ENCODE results near the gene INPP5J.
"Not testable (repeated sequence)": the region's sequence is repeated elsewhere in the genome, so short reads cannot be mapped to it uniquely, and the experiment has no call there.

The INPP5J gene

DNA sequence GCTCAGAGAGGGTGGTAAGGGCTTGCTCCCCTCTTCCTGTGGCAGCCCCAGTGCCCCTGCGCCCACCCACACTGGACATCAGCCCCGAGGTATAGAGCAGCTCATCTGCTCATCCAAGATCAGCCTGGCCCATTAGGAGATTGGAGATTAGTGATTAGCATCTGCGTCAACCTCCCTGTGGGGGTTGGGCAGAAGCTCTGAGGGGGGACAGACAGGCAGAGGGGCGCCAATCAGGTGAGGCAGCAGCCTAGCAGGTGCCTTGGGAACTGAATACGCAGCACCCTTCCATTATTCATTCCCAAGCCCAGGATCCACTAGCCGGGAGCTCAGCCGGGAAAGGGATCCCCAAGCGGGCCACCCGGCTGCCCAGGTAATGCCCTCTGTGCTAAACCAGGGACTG lies 30.6 kb upstream of the INPP5J start:
- no peak overlapping the region for H3K4me3 Mint-ChIP-seq
- no peaks in the 10 kb centered on the region for H3K4me1 Mint-ChIP-seq (ENCODE audit: low read depth)
- no peak for DNase-seq (ENCODE audit: low spot score)
- H3K36me3 Mint-ChIP-seq (ENCODE audit: low read depth): peaks cover 11% of the 10 kb centered on the region
- no peaks in the 10 kb centered on the region for H3K9me3 Mint-ChIP-seq
- H3K27ac Mint-ChIP-seq: no peak overlapping the region
- no peaks in the 10 kb centered on the region for H3K27me3 Mint-ChIP-seq (ENCODE audit: low read depth)

DNA sequence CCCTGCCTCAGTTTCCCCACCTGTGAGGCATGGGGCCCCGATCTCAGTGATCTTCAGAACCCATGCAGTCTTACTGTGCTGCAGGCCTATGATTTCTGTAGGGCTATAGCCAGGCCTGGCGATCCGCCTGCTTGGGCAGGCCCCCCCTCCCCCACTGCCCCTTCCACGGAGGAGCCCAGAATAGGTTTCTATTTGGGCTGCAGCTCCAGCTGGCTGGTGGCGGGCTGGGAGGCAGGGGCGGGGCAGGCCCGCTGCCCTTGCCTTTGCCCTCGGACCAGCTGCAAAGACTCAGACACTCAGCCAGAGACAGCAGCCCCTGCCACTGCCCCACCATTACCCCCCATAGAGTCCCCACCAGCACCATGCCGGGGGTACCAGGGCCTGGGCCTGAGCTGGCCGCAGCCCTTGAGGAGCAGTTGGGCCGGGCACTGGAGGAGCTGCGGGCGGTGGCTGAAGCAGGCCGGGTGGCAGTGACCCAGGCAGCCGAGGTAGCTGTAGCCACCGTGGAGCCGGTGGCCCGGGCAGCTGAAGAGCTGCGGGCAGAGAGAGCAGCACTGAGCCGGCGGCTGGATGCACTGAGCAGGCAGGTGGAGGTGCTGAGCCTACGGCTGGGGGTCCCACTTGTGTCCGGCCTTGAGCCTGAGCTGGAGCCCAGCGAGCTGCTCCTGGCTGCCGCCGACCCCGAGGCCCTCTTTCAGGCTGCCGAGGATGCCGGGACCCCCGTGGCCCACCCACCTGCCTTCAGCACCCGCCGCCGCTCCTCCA lies 29.5 kb upstream of the INPP5J start:
- Mint-ChIP-seq H3K4me1 (ENCODE audit: low read depth) (no peaks in the 10 kb centered on the region), H3K9me3 (no peaks in the 10 kb centered on the region), H3K27ac (no peak overlapping the region), H3K36me3 (ENCODE audit: low read depth) (peaks cover 12% of the 10 kb centered on the region), H3K4me3 (no peak overlapping the region), H3K27me3 (ENCODE audit: low read depth) (no peaks in the 10 kb centered on the region)
- no peak for DNase-seq (ENCODE audit: low spot score)

DNA sequence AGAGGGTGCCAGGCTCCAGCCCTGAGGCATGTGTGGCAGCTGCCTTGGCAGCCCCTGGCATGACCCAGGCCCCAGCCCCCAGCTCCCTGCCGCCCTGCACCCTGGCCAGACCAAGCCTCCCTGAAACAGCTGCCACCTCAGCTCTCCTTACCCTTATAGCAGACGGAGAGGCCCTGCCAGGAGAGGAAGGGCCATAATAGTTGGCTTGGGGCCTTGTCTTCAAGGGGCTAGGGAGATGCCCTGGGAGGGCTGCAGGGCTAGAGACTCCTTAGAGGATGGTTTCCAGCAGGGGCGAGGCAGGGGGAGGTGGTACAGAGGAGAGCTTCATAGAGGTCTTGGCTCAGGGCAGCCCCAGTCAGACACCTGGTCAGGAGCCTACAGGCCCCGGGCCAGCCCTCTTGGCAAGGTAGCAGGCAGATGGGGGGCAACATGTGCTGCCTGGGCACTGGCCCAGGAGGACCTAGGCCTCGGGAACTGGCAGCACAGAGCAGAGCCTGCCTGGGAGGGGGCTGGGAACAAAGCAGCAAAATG lies 28.7 kb upstream of the INPP5J start:
- no peaks in the 10 kb centered on the region for H3K4me1 Mint-ChIP-seq (ENCODE audit: low read depth)
- H3K27ac Mint-ChIP-seq: no peak overlapping the region
- H3K27me3 Mint-ChIP-seq (ENCODE audit: low read depth): no peaks in the 10 kb centered on the region
- no peaks in the 10 kb centered on the region for H3K9me3 Mint-ChIP-seq
- H3K36me3 Mint-ChIP-seq (ENCODE audit: low read depth): peaks cover 15% of the 10 kb centered on the region
- no peak for DNase-seq (ENCODE audit: low spot score)
- H3K4me3 Mint-ChIP-seq: no peak overlapping the region

DNA sequence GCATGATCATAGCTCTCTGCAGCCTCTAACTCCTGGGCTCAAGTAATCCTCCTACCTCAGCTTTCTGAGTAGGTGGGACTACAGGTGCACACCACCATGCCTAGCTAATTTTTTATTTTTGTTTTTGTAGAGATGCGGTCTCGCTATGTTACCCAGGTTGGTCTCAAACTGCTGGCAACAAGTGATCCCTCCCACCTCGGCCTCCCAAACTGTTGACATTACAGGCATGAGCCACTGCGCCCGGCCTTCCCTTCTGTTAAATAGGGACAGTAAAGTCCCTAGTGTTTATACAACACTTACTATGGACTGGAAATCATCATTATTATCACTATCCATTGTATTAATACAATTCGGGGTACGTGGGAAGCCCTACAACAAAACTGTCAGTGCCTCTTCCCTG lies 28.0 kb upstream of the INPP5J start:
- Mint-ChIP-seq H3K27ac (no peak overlapping the region), H3K4me1 (ENCODE audit: low read depth) (no peaks in the 10 kb centered on the region), H3K4me3 (no peak overlapping the region), H3K36me3 (ENCODE audit: low read depth) (peaks cover 15% of the 10 kb centered on the region), H3K9me3 (no peaks in the 10 kb centered on the region), H3K27me3 (ENCODE audit: low read depth) (no peaks in the 10 kb centered on the region)
- DNase-seq (ENCODE audit: low spot score): no peak

DNA sequence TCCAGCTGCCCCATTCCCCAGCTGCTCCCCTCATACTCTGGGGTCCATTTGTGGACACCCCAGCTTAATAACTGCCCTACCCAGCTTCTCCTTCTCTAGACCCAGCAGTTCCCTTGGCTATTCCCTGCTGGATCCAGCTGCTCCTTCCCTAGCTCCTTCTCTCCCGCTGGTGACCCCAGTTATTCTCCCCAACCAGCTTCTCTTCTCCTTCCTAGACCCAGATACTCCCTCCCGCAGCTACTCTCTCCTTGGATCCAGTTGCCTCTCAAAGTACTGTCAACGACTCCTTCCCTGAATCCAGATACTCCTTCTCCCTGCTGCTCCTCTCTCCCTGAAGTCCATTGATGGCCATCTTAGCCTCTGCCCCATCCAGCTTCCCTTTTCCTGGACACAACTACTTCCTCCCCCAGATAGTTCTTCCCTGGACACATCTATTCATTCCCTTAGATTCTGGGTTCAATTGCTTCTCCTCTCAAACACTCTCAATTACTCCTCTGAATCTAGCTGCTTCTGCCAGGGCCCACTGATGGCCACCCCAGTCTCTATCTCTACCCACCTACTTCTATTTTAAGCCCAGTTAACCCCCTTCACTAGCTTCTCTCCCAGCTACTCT lies 27.0 kb upstream of the INPP5J start:
- Mint-ChIP-seq H3K4me1 (ENCODE audit: low read depth) (no peaks in the 10 kb centered on the region), H3K36me3 (ENCODE audit: low read depth) (peaks cover 15% of the 10 kb centered on the region), H3K4me3 (no peak overlapping the region), H3K27me3 (ENCODE audit: low read depth) (no peaks in the 10 kb centered on the region), H3K27ac (no peak overlapping the region), H3K9me3 (no peaks in the 10 kb centered on the region)
- DNase-seq (ENCODE audit: low spot score): no peak

DNA sequence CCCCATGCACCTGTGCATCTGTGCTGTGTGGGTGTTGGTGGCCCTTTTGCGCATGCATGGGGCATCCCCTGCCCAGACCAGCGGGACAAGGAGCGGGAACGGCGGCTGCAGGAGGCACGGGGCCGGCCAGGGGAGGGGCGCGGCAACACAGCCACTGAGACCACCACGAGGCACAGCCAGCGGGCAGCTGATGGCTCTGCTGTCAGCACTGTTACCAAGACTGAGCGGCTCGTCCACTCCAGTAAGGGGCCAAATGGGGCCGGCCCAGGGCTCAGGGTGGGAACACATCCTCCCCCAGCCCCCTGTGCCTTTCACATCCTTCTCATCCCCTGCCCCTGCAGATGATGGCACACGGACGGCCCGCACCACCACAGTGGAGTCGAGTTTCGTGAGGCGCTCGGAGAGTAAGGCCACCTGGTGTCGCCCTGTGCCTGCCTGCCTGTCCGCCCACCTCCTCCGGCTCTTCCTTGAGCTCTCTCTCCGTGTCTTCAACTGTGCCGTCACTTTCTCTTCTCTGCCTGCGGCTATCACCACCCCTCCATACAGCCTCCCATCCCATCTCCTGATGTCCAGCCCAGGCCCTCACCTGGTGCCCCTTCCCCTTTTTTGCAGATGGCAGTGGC lies 26.0 kb upstream of the INPP5J start:
- H3K4me1 Mint-ChIP-seq (ENCODE audit: low read depth): no peaks in the 10 kb centered on the region
- peaks cover 15% of the 10 kb centered on the region for H3K36me3 Mint-ChIP-seq (ENCODE audit: low read depth)
- H3K27me3 Mint-ChIP-seq (ENCODE audit: low read depth): no peaks in the 10 kb centered on the region

DNA sequence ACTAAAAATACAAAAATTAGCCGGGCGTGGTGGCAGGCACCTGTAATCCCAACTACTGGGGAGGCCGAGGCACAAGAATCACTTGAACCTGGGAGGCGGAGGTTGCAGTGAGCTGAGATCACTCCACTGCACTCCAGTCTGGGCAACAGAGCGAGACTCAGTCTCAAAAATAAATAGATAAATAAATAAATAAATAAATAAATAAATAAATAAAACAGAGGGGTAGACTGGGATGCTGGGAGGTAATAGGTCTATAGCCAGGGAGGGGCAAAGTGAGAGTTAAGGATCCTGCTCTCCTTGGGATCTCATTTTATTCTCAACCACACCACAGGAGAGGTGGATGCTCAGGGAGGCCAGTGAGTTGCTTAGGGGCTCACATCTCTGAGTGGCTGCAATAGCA lies 25.2 kb upstream of the INPP5J start:
- peaks cover 12% of the 10 kb centered on the region for H3K36me3 Mint-ChIP-seq (ENCODE audit: low read depth)
- not testable (repeated sequence) for H3K27ac Mint-ChIP-seq; H3K4me3 Mint-ChIP-seq; H3K9me3 Mint-ChIP-seq; DNase-seq (ENCODE audit: low spot score); H3K4me1 Mint-ChIP-seq (ENCODE audit: low read depth); H3K27me3 Mint-ChIP-seq (ENCODE audit: low read depth)

More for the DNA sequence above, 26.0 kb upstream of the INPP5J start:
- Mint-ChIP-seq H3K4me3 (no peak overlapping the region), H3K27ac (no peak overlapping the region), H3K9me3 (no peaks in the 10 kb centered on the region)
- no peak for DNase-seq (ENCODE audit: low spot score)

DNA sequence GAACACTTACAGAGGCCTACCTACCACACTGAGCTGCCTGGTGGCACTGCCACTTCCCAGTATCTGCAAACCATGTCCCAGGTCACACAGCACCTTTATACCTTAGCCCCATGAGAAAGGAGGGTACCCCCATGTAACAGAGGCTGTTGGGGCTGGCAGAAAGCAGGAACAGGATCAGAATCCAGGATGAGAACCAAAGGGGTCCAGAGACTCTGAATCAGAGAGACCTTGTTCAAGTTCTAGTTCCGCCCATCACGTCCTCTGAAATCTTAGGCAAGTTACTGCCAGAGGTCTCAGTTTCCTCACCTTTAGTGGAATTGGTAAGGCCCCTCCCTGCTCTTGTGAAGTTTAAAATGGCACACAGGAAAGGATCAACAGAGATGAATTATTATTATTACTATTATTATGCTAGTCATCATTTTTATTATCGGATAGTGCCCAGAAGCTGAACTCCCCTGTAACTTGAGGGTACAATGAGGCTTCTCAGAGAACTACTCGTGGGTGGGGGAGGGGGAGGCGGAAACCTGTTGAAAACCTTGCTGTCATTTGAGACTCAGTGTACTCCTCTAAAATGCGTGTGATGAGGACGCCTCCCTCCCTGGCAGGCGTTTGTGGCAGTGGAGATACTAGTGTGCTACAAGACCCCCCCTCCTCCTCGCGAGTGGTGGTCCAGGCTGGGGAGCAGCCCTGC lies 24.7 kb upstream of the INPP5J start:
- Mint-ChIP-seq H3K27ac (no peak overlapping the region), H3K27me3 (ENCODE audit: low read depth) (no peaks in the 10 kb centered on the region), H3K4me3 (no peak overlapping the region), H3K9me3 (no peaks in the 10 kb centered on the region), H3K36me3 (ENCODE audit: low read depth) (peaks cover 12% of the 10 kb centered on the region), H3K4me1 (ENCODE audit: low read depth) (no peaks in the 10 kb centered on the region)
- DNase-seq (ENCODE audit: low spot score): no peak

DNA sequence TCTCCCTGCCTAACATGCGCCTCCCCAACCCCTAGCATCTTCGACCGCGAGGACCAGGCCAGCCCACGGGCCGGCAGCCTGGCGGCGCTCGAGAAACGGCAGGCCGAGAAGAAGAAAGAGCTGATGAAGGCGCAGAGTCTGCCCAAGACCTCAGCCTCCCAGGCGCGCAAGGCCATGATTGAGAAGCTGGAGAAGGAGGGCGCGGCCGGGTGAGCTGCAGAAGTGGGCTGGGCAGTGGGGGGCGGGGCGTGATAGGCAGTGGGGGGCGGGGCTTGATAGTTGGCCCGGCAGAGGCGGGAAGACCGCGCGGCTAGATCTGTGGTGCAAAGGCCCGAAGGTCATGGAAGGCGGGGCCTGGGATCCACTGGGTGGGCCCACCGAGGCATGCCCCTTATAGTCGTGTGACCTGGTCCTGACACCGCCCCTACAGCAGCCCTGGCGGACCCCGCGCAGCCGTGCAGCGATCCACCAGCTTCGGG lies 24.1 kb upstream of the INPP5J start:
- no peak overlapping the region for H3K27ac Mint-ChIP-seq
- DNase-seq (ENCODE audit: low spot score): no peak
- H3K36me3 Mint-ChIP-seq (ENCODE audit: low read depth): peaks cover 12% of the 10 kb centered on the region
- H3K9me3 Mint-ChIP-seq: no peaks in the 10 kb centered on the region
- H3K27me3 Mint-ChIP-seq (ENCODE audit: low read depth): no peaks in the 10 kb centered on the region
- no peak overlapping the region for H3K4me3 Mint-ChIP-seq
- no peaks in the 10 kb centered on the region for H3K4me1 Mint-ChIP-seq (ENCODE audit: low read depth)

DNA sequence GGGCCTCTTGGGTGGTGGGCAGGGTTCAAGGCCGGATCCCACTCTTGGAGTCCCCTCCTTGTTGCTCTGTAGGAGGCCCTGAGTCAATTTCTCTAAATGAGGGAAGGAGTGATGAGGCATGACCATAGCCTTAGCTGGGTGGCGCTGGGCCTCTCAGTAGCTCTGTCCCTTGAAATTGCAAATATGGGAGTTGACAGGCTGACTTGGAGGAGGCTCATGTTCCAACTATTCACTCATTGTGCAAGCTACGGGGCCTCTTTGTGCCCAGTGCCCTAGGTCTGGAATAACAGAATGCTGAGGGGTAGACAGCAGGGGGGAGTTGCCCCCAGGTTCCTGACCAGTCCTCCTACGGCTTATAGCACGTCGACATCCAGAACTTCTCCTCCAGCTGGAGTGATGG lies 23.4 kb upstream of the INPP5J start:
- Mint-ChIP-seq H3K4me1 (ENCODE audit: low read depth) (no peaks in the 10 kb centered on the region), H3K27me3 (ENCODE audit: low read depth) (no peaks in the 10 kb centered on the region), H3K36me3 (ENCODE audit: low read depth) (peaks cover 12% of the 10 kb centered on the region), H3K27ac (no peak overlapping the region), H3K4me3 (no peak overlapping the region), H3K9me3 (no peaks in the 10 kb centered on the region)
- DNase-seq (ENCODE audit: low spot score): no peak

DNA sequence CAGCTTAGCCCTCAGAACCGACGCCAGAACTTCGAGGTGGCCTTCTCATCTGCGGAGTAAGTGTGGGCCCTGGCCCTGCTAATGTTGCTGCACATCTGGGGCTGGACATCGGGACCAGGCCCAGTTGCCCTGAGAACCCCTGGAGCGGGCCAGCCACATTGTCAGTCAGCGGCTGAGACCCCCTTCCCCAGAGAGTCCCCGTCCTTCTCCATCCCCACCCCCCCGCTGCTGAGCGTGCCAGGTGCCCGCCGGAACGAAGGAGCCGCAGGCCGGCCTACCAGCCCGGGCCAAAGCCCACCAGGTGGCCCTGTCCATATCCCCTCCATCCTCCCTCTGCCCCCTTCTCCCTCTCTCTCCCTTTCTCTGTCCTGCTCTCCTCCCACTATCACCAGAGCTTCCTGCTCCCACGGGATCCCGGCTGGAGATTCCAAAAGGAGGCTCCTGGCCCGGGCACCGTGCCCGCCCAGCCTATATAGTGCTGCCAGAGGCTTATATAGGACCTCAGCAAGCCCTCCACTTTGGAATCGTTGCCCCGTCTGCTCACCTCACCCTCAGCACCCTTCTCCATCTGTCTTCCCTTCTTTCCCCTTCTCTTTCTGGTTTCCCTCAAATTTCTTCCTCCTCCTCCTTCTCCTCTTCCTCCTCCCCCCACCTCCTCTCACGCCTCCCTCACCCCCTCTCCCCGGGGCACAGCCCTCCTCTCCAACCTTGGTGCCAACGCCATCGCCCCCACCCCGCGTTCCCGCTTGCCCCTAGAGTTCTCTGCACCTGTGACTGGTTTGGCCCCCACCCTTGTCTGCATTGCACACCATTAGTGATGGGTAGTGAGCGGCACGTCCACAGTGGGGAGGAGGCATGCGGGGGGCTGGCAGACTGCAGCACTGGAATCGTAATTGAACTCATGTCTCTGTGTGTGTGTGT lies 22.7 kb upstream of the INPP5J start:
- Mint-ChIP-seq H3K27ac (no peak overlapping the region), H3K4me3 (no peak overlapping the region), H3K9me3 (no peaks in the 10 kb centered on the region), H3K36me3 (ENCODE audit: low read depth) (peaks cover 12% of the 10 kb centered on the region), H3K27me3 (ENCODE audit: low read depth) (no peaks in the 10 kb centered on the region), H3K4me1 (ENCODE audit: low read depth) (no peaks in the 10 kb centered on the region)
- DNase-seq (ENCODE audit: low spot score): no peak

DNA sequence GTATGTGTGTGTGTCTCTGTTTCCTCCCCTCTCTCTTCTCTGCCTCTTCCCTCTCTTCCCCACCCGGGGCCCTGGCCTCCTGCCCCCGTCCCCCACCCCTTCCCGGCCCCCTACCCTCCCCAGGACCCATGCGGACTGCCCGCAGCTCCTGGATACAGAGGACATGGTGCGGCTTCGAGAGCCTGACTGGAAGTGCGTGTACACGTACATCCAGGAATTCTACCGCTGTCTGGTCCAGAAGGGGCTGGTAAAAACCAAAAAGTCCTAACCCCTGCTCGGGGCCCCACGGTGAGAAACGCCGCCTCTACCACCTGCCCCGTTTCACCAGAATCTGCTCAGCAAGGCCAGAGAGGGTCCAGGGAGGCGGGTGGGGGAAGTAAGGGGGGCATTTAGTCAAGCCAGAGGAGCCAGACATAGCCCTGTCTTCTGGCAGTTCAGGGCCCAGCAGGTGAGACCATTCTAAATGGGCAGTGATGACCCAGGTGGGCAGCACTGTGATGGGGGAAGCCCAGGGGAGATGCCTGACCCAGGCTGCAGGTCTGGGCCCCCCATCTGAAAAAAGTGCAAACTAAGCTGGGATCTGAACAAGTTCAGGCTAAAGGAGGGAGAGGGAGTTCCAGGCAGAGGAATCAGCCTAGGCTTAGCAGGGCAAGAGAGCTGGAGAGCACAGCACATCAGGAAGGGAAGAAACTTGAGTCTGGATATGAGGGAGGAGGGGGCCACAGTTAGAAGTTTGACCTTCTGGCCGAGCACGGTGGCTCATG lies 21.8 kb upstream of the INPP5J start:
- no peak overlapping the region for H3K27ac Mint-ChIP-seq
- H3K4me3 Mint-ChIP-seq: no peak overlapping the region
- H3K9me3 Mint-ChIP-seq: no peaks in the 10 kb centered on the region
- no peaks in the 10 kb centered on the region for H3K4me1 Mint-ChIP-seq (ENCODE audit: low read depth)
- no peak for DNase-seq (ENCODE audit: low spot score)
- peaks cover 9% of the 10 kb centered on the region for H3K36me3 Mint-ChIP-seq (ENCODE audit: low read depth)
- H3K27me3 Mint-ChIP-seq (ENCODE audit: low read depth): no peaks in the 10 kb centered on the region

All from T-helper 2 cell treated with Interferon-gamma antibody and Interleukin-4, amounts not matched to agents 5 μg/mL and 100 μg/mL, for 36 hours (primary cell).